ENCODE measurements around the gene FHOD3.
"Not testable (repeated sequence)": the region's sequence is repeated elsewhere in the genome, so short reads cannot be mapped to it uniquely, and the experiment has no call there.

Gene FHOD3

DNA sequence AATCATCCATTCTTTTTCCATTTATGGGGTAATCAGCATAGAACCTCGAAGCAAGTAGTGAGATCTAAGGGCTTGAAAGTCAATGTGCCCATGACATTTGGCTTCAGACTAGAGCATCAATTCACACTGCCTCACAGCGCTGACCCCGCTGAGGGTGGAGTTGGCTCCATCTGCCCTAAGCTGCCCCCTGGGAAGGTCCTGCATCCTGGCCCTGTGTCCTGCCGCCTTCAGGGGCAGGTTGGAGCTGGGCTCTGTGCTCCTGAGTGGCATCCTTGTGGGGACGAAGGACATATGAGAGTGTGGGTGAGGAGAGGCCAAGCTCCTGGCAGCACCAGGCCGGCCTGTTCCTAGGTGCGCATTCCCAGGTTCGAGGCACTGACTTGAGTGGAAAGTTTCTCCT is 249.4 kb downstream of the FHOD3 start:
- DNase-seq (ENCODE audit: low read depth in 2 of 2) = no peak

DNA sequence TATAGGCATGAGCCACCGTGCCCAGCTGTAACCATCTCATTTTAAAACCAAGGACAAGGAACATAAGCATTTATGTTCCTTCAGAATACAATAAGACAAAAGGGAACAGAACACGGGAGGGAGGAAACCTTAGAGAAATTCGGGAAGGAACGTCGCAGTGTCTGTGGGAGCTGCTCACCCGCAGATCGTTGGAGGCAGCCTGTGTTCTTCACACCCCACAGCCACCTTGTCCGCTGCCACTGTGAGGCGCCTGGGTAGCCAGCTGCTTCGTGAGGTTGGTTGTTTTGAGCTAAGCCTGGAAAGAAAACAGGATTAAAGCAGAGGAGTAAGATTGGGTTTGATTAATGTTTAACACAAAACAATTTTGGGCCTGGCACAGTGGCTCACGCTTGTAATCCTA is 250.0 kb downstream of the FHOD3 start:
- no peak for DNase-seq (ENCODE audit: low read depth in 2 of 2)

DNA sequence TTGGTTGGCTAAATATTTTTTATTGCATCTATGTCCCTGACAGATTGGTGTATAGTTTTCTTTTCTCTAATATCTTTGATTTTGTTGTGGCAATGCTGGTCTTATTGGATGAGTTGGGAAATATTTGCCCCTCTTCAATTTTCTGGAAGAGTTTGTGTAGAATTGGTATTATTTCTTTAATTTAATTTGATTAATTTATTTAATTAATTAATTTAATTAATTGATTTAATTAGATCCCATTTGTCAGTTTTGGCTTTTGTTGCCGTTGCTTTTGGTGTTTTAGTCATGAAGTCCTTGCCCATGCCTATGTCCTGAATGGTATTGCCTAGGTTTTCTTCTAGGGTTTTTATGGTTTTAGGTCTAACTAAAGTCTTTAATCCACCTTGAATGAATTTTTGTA is 253.8 kb downstream of the FHOD3 start:
- DNase-seq (ENCODE audit: low read depth in 2 of 2) = not testable (repeated sequence)

DNA sequence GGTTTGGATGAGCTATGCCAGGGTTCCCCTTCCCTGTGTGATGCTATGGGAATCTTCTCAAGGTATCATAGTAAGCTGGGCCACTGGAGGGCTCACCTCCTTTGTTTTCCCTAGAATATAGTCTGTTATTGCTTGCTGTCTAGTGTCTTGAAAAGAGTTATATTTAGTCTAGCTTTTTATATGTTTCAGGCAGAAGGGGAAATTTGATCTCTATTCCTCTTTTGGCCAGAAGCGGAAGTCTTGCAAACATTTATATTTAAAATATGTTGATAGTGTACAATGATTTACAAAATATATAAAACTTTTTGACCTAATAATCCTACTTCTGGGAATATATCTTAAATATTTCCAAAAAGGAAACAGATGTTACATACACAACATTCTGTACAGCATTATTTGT is 260.7 kb downstream of the FHOD3 start:
- no peak for DNase-seq (ENCODE audit: low read depth in 2 of 2)

DNA sequence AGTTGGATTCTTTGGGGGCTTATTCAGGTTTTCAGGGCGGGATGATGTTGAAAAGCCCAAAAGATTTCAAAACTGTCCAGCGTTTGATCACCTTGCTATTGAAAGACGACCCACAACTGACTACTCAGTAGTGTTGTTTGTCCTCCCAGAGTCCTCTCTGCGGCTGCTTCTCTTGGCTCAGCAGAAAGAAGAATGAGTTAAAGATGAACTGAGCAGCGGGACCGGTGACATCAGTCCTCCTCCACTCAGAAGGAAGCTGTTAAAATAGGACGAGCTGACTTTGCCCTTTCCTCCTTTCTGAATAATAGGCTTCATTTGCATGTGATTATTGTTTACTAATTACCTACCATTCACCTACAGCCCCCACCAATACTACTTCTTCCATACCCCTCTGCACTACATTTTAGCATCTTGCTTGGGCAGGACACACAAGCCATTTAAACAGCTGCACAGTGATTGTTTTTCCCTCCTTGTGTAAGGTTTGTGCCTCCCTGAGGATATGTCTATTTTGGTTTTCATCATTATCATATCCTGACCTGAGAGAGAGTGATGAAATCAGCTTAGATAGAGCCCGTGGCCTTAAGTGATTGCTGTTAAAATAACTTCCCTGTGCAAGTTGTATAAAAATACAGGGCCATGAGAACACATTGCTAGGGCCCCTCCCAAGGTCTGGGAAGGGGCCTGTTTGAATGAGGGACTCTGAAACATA is 261.8 kb downstream of the FHOD3 start:
- DNase-seq (ENCODE audit: low read depth in 2 of 2) = no peak

DNA sequence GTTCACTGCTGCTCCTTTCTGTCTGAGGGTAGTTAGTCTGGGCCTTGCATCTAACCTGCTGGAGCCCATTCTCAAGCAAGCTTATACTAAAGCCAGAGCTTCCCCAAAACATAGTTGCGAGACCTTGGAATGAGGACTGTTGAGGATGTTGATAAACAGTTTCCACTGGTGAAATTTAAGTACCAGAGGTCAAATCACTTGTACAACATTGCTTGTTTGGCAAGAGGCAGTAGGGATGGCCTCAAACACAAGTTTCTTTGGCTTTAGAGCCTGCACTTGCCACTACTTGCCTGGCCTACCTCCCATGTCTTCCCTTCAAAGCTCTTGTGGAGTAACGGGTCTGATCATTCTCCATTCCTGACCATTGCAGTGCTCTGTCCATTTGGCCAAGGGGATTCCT is 262.7 kb downstream of the FHOD3 start:
- no peak for DNase-seq (ENCODE audit: low read depth in 2 of 2)

DNA sequence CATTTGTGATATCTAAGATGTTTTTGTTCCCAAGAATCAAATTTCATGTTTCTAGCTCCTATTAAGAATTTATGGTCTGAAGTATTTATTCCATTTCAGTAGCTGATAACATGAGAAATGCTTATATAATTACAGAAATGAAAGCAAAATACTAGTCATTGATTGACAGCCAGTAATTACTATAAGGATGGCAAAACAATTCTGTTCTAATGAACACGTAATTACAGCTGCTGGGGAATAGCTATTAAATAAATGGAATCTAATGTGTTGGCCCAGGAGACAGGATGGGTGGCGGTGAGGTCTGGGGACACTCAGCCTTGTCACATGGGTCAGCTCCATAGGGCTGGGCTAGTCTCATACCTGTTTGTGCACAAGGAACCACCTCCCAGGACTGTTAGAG is 263.5 kb downstream of the FHOD3 start:
- DNase-seq (ENCODE audit: low read depth in 2 of 2) = no peak

DNA sequence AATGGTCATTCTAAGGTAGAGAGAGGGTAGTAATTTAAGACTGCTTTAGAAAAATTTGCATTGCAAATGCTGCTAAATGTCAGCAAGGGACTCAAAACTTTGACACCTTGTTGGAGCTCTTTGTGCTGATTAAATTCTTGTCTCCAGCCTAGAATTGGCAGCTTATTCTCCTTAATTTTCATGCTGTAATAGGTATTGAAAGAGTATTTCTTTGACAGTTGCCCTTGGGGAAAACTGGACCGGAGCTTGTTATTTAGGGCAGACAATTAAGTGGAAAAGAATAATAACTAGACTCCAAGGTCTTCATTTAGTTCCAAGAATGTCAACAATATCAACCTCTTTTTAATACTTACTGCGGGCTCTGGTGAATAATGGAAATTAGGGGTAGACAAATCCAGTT is 267.3 kb downstream of the FHOD3 start:
- DNase-seq (ENCODE audit: low read depth in 2 of 2) = no peak

DNA sequence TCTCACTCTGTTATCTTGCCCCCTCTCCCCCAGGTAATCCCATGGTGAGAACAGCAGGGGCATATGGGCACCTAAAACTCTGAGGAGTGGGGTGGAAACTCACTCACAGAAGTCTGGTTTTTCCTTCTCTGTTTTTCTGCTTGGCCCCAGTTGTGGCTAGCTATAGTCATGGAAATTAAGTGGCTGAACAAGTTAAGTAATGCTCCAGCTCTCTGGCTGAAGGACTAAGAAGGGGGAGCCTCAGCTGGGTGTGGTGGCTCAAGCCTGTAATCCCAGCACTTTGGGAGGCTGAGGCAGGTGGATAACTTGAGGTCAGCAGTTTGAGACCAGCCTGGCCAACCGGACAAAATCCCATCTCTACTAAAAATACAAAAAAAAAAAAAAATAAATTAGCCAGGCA is 270.3 kb downstream of the FHOD3 start:
- DNase-seq (ENCODE audit: low read depth in 2 of 2) = no peak

DNA sequence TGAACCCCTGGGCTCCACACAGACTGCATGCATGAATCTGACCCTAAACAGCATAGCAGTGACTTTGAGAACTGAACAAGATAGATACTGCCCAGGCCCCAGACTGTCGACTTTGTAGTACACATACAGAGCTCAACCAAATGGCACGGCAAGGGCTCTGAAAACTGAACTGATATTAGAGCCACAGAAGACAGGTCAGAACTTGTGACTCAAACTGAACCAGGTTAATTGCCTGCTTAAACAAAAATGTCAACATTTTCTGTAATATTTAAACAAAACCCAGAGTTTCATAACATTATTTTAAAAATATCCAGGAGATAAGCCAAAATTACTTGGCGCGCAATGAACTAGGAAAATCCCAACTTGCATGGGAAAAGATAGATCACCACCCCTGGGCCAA is 271.0 kb downstream of the FHOD3 start:
- no peak for DNase-seq (ENCODE audit: low read depth in 2 of 2)

DNA sequence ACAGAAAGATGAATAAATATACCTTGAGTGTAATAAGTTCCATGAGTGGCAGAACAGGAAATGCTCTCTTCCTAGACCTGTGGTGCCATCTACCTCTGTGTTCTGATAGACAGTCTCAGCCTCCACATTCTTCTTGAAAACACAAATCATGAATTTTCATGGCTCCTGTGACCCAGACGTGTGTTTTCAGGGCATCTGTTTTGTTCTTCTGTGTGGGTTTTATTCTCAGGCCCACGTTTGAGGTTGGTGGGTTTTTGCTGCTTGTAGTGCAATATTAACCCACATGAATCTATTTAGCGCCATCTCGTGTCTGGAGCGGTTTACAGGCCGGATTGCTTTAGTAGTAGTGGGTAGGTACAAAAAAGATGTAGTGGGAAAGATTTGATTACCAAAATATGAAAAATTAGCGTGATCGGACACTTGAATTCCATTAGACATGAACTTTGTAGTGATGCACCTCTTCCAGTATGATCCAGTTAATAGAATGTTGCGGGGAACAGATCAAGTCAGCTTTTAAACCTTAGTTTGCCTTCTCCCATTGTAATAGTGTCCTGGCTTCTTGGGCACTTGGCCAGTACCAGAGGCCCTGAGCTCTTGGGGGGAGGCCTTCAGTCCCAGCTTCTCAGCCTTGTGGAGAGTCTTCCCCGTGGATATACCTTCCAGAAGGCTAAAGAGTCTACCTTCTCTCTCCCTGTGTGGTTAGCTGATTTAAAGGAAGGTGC is 274.8 kb downstream of the FHOD3 start:
- DNase-seq (ENCODE audit: low read depth in 2 of 2) = no peak

DNA sequence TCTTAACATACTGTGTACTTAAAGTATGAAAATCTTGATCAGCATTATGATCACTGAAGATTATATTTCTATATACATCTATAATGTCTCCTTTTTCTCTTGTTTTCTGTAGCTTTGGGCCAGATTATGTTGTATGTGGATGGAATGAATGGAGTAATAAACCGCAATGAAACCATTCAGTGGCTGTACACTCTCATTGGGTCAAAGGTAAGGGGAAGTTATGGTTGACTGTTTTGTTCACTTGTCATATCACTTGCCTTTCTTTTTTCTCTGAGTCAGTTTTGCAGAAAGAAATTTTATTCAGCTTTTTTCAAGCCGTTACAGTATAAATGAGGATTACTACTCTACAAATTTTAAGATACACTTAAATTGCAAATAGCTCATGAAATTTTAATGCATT is 278.8 kb downstream of the FHOD3 start:
- DNase-seq (ENCODE audit: low read depth in 2 of 2) = no peak

DNA sequence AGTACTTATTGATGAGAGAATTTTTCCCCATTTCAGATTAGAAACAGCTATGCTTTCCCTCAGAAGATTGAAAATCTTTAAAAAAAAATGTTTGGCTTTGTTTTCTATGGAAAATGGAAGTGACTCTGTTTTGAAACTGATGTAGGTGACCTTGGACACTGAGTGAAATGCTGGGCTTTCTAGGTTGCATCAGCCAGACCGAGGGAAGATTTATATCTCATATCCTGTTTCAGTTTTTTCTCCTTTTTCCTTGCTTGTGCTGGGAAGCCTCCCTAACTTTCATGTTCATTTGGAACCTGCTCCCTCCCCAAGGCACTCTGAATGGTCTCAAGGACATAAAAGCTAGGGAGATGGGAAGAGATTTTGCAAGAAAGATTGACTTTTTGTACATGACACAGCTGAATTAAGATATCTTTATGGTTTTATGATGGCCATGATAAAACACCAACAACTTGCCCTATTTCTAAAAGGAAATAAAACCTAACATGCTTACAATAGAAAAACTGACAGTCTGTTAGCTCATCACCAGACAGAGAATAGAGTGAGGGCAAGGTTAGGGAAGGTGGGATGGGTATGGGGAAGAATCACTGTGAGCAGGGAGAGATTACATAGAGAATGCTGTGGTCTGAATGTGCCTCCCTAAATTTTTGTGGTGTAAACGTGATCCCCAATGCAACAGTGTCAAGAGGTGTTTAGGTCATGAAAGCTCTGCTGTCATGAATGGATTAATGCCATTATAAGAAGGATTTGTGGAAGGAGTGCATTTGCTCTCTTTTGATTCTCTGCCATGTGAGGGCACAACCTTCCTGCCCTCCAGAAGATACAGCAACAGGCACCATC is 281.6 kb downstream of the FHOD3 start:
- DNase-seq (ENCODE audit: low read depth in 2 of 2) = no peak

DNA sequence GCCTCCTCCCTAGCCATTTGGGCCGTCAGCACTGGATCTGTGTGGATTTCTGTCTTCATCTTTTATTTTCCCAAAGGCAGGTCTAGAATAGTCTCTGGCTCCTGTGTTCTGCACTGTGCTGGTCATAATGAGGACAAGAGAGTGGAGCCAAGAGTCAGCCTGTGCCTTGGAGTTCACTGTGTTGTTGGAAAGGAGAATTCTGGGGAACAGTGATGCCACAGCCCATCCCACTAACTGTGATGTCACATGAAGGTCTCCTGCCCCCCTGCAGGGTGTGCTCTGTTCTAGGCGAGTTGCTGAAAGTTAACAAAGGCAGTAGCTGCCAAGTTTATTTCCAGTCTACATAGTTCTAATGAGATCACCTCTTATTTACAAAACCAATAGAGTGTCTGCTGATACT is 282.8 kb downstream of the FHOD3 start:
- no peak for DNase-seq (ENCODE audit: low read depth in 2 of 2)

DNA sequence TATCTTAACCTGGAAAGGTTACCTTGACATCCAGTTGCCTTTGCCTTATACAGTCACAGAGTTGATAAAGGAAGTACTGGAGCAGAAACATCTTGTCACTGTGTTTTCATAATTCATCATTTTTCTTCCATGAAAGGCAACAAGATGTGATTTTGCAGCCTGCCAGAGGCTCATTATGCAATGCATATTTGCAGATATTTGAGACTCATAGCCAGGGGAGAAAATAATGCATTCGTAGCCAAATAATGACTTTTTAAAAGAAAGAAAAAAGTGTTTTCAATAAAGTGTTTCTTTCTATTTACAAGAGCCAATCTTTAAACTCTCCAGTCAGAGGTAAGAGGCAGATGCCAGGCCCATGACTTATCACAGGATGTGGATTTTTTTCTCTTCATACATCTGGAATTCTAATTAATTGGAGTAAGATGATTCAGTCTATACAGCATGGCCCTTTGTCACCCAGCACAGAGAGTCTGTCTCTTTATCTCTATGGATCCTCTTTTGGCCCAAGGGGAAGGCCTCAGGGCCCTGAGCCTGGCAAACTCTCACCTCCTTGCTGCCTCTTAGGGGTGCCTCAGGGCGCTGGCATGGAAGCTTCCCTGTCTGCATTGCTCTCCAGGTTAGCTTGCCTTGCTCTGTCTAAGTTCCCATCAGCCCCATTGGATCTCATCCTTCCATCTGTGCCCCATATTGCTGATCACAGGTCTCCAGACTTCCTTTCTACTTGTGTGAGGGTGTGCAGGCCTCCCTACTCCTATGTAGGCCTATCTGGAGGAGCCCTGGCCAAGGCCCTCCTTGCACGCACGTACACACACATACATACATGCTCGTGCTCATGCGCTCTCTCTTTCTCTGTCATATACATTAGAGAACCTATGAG is 283.6 kb downstream of the FHOD3 start:
- DNase-seq (ENCODE audit: low read depth in 2 of 2) = no peak

DNA sequence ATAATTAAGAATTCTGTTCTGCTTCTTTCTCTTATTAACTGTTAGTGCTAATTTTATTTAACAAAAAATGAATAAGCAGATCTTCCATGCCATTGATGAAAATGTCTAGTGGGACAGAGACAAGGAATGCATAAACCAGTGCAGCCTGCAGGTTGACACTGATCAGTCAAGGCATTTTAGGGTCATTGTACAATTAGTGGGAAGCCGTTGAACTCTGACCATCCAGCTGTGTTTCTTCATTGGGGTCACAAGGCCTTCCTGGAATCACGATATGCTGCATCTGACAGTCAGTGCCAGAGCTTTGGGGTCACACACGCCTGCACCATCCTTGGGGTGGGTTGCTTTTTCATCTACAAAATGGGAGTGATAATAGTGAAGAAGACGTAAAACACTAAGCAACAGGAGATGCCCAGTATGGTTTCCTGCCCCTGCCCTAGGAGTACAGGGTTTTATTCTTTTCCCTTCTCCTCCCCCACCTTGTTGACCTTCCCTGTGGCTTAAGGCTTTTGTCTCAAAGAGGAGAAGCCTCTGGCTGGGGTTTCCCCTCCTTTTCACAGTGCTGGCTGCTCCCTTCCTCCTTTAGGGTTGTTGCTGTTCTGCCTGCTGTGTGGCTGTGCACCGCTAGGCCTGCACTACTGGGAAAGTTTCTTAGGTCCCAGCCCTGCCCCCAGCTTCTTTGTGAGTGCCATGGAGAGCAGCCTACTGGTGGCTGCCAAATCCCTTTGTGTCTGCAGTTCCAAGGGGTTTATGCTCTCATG is 285.7 kb downstream of the FHOD3 start:
- no peak for DNase-seq (ENCODE audit: low read depth in 2 of 2)

DNA sequence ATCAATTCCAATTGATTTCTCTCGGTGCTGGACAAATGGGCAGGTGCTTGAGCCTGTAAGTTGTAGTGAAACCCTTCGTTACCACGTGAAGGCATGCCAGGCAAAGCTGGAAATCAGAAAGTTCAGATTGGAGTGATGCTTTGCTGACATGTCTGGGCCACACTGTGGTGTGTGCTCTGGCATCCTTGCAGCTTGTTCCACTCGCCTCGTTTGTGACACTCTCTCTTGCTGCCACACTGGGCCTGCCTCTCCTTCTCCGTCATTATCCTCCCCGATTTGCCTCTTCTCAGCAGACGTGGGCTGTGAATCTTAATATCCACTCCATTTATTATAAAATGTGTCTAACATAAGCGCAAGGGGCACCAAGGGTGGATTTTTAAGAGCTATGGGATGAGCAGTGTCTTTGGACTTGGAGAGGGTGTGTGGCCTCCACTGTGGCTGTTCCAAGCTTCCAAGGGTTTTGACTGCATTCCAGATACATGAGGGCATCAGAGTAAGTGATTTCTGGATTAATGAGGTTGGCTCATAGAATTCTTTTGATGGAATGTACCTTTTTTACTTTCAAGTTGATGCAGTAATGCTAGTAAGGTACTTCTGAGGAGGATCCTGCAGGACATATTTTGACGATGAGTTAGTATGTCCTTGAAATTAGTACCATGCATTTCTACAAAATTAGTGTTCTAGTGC is 292.5 kb downstream of the FHOD3 start:
- DNase-seq (ENCODE audit: low read depth in 2 of 2) = no peak

DNA sequence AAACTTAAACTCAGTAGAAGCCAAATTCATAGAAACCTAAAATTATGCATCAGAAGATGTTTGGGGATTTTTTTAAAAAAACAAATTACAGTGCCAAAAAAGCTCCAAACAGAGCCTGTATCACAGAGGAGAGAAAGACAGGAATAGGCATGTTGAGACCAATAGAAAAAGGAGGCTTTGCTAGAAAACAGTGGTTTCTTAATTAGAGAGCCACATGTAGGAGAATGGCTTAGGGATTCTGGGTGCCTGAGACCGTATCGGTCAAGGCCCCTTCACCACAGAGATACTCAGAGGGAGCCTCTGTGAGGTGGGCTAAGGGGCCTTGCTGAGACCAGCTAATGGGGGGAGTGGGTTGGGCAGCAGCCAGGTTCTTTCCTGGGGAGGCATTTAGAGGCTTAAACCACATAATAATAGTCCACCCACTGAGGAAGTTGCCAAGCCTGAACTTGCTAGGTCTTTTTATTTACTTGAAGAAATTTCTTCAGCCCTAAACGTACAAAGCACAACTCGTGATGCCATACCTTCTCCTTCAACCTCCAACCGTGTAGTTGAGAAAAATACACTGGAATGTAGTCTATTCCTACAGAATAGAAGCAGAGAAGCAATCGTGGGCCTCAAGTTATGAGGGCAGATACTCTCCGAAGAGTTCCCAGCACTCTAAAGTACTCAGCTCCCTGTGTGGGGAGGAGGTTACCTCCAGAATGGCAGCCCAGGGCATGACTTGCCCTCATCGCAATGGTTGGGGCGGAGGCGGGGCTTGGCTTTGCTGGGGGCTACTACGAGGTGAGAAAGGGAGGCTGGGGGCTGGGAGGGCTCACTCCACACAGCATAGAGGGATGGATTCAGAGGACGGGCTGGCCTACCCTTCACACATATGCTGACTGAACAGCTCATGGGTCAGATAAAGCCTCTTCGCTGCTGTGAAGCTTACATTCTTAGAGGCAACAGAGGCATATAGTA is 293.4 kb downstream of the FHOD3 start:
- no peak for DNase-seq (ENCODE audit: low read depth in 2 of 2)

DNA sequence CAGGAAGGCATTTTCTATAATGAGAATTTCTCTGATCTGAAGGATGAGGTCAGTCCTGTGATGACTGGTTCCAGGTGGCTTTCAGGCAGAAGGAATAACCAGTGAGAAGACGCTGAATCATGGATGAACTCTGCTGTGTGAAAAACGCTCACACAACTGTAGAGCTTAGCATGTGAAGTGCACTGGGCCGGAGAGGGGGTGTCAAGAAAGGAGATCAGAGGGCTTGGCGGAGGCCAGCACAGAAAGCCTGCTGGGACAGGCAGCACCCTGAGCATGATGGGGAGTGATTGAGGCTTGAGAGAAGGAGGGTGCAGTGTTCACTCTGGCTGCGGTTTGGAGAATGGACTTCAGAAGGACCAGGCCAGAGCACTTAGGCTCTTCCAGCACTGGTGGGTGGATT is 294.8 kb downstream of the FHOD3 start:
- DNase-seq (ENCODE audit: low read depth in 2 of 2) = no peak

Measured in stimulated activated CD8-positive, alpha-beta memory T cell treated with anti-CD3 and anti-CD28 coated beads, Interleukin-7, amount 100 ng/mL, for 4 hours (primary cell).